Measurements from ENCODE around the gene CALU. TPM values are rescaled to one million over a fixed set of nuclear protein-coding genes. Genes with fewer than 3 reads are reported as not detected.
A peak's percentile ranks its signal among the peaks of the same experiment; 100 is the strongest.

CALU gene
- total RNA-seq, 1 donor from 2014 or later: 145 TPM

DNA sequence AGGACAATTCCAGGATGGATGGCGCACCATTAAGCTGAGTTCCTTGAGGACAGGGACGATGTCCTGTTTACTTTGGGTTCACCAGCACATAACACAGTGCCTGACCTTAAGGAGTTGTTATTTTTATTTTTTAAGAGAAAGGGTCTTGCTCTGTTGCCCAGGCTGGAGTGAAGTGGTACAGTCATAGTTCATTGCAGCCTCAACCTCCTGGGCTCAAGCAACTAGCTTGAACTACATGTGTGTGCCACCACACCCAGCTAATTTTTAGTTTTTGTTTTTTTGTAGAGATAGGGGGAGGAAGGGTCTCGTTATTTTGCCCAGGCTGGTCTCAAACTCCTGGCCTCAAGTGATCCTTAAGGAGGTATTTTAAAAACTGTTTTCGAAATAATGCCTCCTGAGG lies 1.7 kb upstream of the CALU start:
- Mint-ChIP-seq H3K36me3 (ENCODE audit: low read depth) (no peaks in the 10 kb centered on the region), H3K27ac (ENCODE audit: unreplicated experiment) (no peak overlapping the region), H3K4me3 (peak overlapping the region; percentile 97)

DNA sequence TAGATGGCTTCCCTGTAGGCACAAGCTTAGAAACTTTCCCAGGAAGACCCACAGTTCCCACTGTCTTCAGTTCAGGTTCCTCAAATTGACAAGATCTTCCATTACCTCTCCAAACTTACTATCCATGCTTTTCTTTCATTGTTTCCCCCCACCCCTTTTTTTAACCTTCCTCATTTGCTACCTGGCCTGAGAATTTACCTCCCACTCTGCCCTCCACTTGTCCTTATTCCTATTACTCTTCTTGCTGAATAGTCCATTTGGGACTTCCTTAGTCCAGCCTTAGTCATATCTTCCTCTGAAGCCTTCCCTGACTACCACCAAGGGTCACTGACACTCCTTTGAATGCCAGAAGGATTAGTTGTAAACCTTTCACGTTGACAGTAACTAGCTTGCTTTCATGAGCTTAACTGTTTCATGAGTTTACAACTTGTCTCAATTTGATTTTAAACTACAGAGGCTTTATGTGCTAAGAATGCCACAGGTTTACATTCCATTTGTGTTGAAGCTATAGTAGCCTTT lies 1.2 kb upstream of the CALU start:
- TF ChIP-seq, protein P1, sequence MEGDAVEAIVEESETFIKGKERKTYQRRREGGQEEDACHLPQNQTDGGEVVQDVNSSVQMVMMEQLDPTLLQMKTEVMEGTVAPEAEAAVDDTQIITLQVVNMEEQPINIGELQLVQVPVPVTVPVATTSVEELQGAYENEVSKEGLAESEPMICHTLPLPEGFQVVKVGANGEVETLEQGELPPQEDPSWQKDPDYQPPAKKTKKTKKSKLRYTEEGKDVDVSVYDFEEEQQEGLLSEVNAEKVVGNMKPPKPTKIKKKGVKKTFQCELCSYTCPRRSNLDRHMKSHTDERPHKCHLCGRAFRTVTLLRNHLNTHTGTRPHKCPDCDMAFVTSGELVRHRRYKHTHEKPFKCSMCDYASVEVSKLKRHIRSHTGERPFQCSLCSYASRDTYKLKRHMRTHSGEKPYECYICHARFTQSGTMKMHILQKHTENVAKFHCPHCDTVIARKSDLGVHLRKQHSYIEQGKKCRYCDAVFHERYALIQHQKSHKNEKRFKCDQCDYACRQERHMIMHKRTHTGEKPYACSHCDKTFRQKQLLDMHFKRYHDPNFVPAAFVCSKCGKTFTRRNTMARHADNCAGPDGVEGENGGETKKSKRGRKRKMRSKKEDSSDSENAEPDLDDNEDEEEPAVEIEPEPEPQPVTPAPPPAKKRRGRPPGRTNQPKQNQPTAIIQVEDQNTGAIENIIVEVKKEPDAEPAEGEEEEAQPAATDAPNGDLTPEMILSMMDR (conservative IDR thresholded peaks at IDR 0.05): no peak
- peak overlapping the region; percentile 97 for H3K4me3 Mint-ChIP-seq
- no peak for DNase-seq (ENCODE audit: low read depth, low spot score)
- H3K36me3 Mint-ChIP-seq (ENCODE audit: low read depth): no peaks in the 10 kb centered on the region
- no peak overlapping the region for H3K27ac Mint-ChIP-seq (ENCODE audit: unreplicated experiment)
- H3K9me3 Mint-ChIP-seq: no peaks in the 10 kb centered on the region
- H3K4me1 Mint-ChIP-seq: peaks cover 33% of the 10 kb centered on the region
- H3K27me3 Mint-ChIP-seq (ENCODE audit: low read depth): peaks cover 2% of the 10 kb centered on the region

More for the DNA sequence above, 1.7 kb upstream of the CALU start:
- Mint-ChIP-seq H3K9me3 (no peaks in the 10 kb centered on the region), H3K4me1 (peaks cover 33% of the 10 kb centered on the region), H3K27me3 (ENCODE audit: low read depth) (peaks cover 2% of the 10 kb centered on the region)
- DNase-seq (ENCODE audit: low read depth, low spot score): no peak
- TF ChIP-seq, protein P1 (conservative IDR thresholded peaks at IDR 0.05): no peak

- H3K9me3 Mint-ChIP-seq: no peaks in the 10 kb centered on the region
- H3K27me3 Mint-ChIP-seq (ENCODE audit: low read depth): peaks cover 2% of the 10 kb centered on the region
- H3K36me3 Mint-ChIP-seq (ENCODE audit: low read depth): no peaks in the 10 kb centered on the region
- peaks cover 34% of the 10 kb centered on the region for H3K4me1 Mint-ChIP-seq
- TF ChIP-seq, protein P1 (conservative IDR thresholded peaks at IDR 0.05): no peak
- H3K27ac Mint-ChIP-seq (ENCODE audit: unreplicated experiment): peak overlapping the region; percentile 91
- DNase-seq (ENCODE audit: low read depth, low spot score): no peak
- H3K4me3 Mint-ChIP-seq: peak overlapping the region; percentile 97
These were observed 550 bp upstream of the CALU start for GRCh38 chr7:128738570-128739047.

DNA sequence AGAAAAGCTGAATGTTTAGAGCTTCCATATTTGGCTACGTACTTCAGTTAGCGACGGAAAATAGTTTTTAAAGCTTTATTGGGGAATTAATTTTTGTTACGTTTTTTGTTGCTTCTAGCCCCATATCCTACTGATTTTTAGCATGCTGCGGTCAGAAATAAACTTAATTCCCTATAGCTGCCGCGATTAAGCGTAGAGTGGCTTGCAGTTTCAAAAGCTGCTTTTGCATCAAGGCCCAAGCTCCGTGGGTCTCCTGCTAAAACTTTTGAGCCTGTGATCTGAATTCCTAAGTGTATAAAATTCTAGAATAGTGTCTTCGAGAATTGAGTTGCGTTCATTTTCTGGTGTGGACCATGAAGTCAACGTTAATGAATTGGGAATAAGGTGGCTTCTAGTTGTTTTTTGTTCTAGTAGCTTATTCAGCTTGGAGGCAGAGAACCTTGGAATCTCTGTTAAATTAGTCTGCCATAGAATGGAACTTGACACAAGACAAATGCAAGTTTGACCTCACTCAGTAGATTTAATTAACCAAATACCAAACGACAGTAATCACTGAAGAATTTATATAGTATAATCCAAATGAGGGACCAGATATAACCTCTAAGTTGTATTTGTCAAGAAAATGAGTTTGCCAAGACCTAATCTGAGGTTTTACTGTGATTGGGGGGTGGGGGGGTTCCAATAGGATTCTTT lies 977 bp downstream of the CALU start:
- peak overlapping the region; percentile 98 for H3K27ac Mint-ChIP-seq (ENCODE audit: unreplicated experiment)
- TF ChIP-seq, protein P1 (conservative IDR thresholded peaks at IDR 0.05): no peak

GRCh38 chr7:128740996-128741395 lies 1.8 kb downstream of the CALU start:
- Mint-ChIP-seq H3K27ac (ENCODE audit: unreplicated experiment) (no peak overlapping the region), H3K9me3 (no peaks in the 10 kb centered on the region), H3K36me3 (ENCODE audit: low read depth) (no peaks in the 10 kb centered on the region), H3K27me3 (ENCODE audit: low read depth) (no peaks in the 10 kb centered on the region), H3K4me1 (peaks cover 49% of the 10 kb centered on the region), H3K4me3 (peak overlapping the region; percentile 62)
- DNase-seq (ENCODE audit: low read depth, low spot score): no peak
- TF ChIP-seq, protein P1 (conservative IDR thresholded peaks at IDR 0.05): no peak

More for the DNA sequence above, 977 bp downstream of the CALU start:
- Mint-ChIP-seq H3K9me3 (no peaks in the 10 kb centered on the region), H3K4me1 (peaks cover 45% of the 10 kb centered on the region), H3K36me3 (ENCODE audit: low read depth) (no peaks in the 10 kb centered on the region), H3K27me3 (ENCODE audit: low read depth) (peaks cover 2% of the 10 kb centered on the region), H3K4me3 (peak overlapping the region; percentile 97)
- DNase-seq (ENCODE audit: low read depth, low spot score): no peak

Measured in neural crest cell (in vitro differentiated cells).